Vagina (tissue), 2 donors: ENCODE measurements around the gene RUNX2.

ENCODE experiments used
- CTCF ChIP-seq, 3 experiments: fragments of 450-650 bp in 2 of 3; fragments of 200-600 bp in 1 of 3; sonication (generic) in 1 of 3; IDR thresholded peaks; one replicate each; pipeline ENCODE4 v1.5.1; 2017 to 2019; ENCODE audit warnings: antibody characterized with exemption in 3 of 3, mild to moderate bottlenecking in 2 of 3, moderate library complexity in 2 of 3
- POLR2A ChIP-seq, 2 donors: fragments of 450-650 bp; IDR thresholded peaks; one replicate each; pipeline ENCODE4 v1.6.1; 2017; ENCODE audit warnings: antibody characterized with exemption in 2 of 2, mild to moderate bottlenecking in 2 of 2, moderate library complexity in 2 of 2
- POLR2AphosphoS5 ChIP-seq, 2 donors: sonication (generic); formaldehyde crosslinking; IDR thresholded peaks; one replicate each; pipeline ENCODE4 v1.9.0; 2017; ENCODE audit warnings: antibody characterized with exemption in 2 of 2, mild to moderate bottlenecking in 2 of 2, low read depth in 1 of 2; ENCODE audit not compliant: insufficient read depth in 1 of 2

GRCh38 chr6:45512717-45513116, 184.6 kb downstream of the RUNX2 start:
- TF ChIP-seq CTCF (IDR thresholded peaks at IDR 0.05) (no peak), POLR2AphosphoS5 (IDR thresholded peaks at IDR 0.05; ENCODE audit: insufficient read depth in 1 of 2, low read depth in 1 of 2) (no peak), POLR2A (IDR thresholded peaks at IDR 0.05) (no peak)
